H9 (cell line): ENCODE data around the gene CCL3. TPM values are rescaled to one million over a fixed set of nuclear protein-coding genes. Genes with fewer than 3 reads are reported as not detected.

Source experiments
- DNase-seq: peaks from one replicate; pipeline ENCODE4 v3.0.0-alpha.2; 2017
- H2AFZ ChIP-seq: one replicate; pipeline ENCODE4 v1.6.1; 2013; ENCODE audit warnings: mild to moderate bottlenecking, low read length, control low read depth, moderate library complexity
- H2AK5ac ChIP-seq: 2 replicates; pipeline ENCODE4 v1.6.1; 2013; ENCODE audit warnings: low read length, control low read depth, mixed read lengths; ENCODE audit not compliant: insufficient read length
- H2BK120ac ChIP-seq: one replicate; pipeline ENCODE4 v1.6.1; 2013; ENCODE audit warnings: low read depth, mild to moderate bottlenecking, low read length, control low read depth, inconsistent platforms; ENCODE audit not compliant: poor library complexity, severe bottlenecking
- H2BK12ac ChIP-seq: 2 replicates; pipeline ENCODE4 v1.6.1; 2013; ENCODE audit warnings: low read length, control low read depth, mixed read lengths, low read depth; ENCODE audit not compliant: insufficient read length
- H2BK15ac ChIP-seq: 2 replicates; pipeline ENCODE4 v1.6.1; 2013; ENCODE audit warnings: low read depth, low read length, control low read depth
- H2BK20ac ChIP-seq: one replicate; pipeline ENCODE4 v1.6.1; 2013; ENCODE audit warnings: low read depth, mild to moderate bottlenecking, low read length, control low read depth, inconsistent platforms; ENCODE audit not compliant: poor library complexity, severe bottlenecking
- H2BK5ac ChIP-seq: 2 replicates; pipeline ENCODE4 v1.6.1; 2013; ENCODE audit warnings: low read length, control low read depth, mixed read lengths; ENCODE audit not compliant: insufficient read length
- H3K14ac ChIP-seq: 2 replicates; pipeline ENCODE4 v1.6.1; 2013; ENCODE audit warnings: low read length, control low read depth; ENCODE audit not compliant: insufficient read depth
- H3K18ac ChIP-seq: 2 replicates; pipeline ENCODE4 v1.6.1; 2013; ENCODE audit warnings: low read depth, mild to moderate bottlenecking, mixed read lengths, low read length, control low read depth; ENCODE audit not compliant: insufficient read length
- H3K23ac ChIP-seq: 2 replicates; pipeline ENCODE4 v1.6.1; 2013; ENCODE audit warnings: low read length, control low read depth, mixed read lengths, low read depth; ENCODE audit not compliant: insufficient read length
- H3K23me2 ChIP-seq: 2 replicates; pipeline ENCODE4 v1.6.1; 2013; ENCODE audit warnings: low read depth, mild to moderate bottlenecking, mixed read lengths, low read length, control low read depth; ENCODE audit not compliant: insufficient read length, poor library complexity, severe bottlenecking
- H3K27ac ChIP-seq: 2 replicates; pipeline ENCODE4 v1.5.1; 2013; ENCODE audit warnings: low read length, control low read depth, mixed read lengths, low read depth; ENCODE audit not compliant: insufficient read length
- H3K27me3 ChIP-seq: 2 replicates; pipeline ENCODE4 v1.6.1; 2013; ENCODE audit warnings: low read length, control low read depth, inconsistent platforms; ENCODE audit not compliant: insufficient read depth
- H3K4ac ChIP-seq: 2 replicates; pipeline ENCODE4 v1.6.1; 2013; ENCODE audit warnings: low read depth, mild to moderate bottlenecking, control low read depth, inconsistent platforms, low read length, moderate library complexity
- H3K4me1 ChIP-seq: 2 replicates; pipeline ENCODE4 v1.6.1; 2013; ENCODE audit warnings: low read length, control low read depth, inconsistent platforms; ENCODE audit not compliant: insufficient read depth
- H3K4me2 ChIP-seq: 2 replicates; pipeline ENCODE4 v1.6.1; 2013; ENCODE audit warnings: low read length, control low read depth, mixed read lengths; ENCODE audit not compliant: insufficient read length, insufficient read depth
- H3K56ac ChIP-seq: 2 replicates; pipeline ENCODE4 v1.6.1; 2013; ENCODE audit warnings: low read depth, mild to moderate bottlenecking, mixed read lengths, low read length, control low read depth; ENCODE audit not compliant: insufficient read length
- H3K79me1 ChIP-seq: 2 replicates; pipeline ENCODE4 v1.6.1; 2013; ENCODE audit warnings: low read depth, mild to moderate bottlenecking, moderate library complexity, low read length, control low read depth, inconsistent platforms; ENCODE audit not compliant: insufficient read depth, poor library complexity, severe bottlenecking
- H3K79me2 ChIP-seq: 2 replicates; pipeline ENCODE4 v1.6.1; 2013; ENCODE audit warnings: low read length, control low read depth, inconsistent platforms; ENCODE audit not compliant: insufficient read depth
- H3K9ac ChIP-seq: 2 replicates; pipeline ENCODE4 v1.6.1; 2013; ENCODE audit warnings: low read length, control low read depth, mixed read lengths; ENCODE audit not compliant: insufficient read length; ENCODE audit errors: extremely low read depth
- H3K9me3 ChIP-seq: one replicate; pipeline ENCODE4 v1.6.1; 2013; ENCODE audit warnings: low read depth, low read length, inconsistent platforms; ENCODE audit not compliant: control insufficient read depth
- H3T11ph ChIP-seq: one replicate; pipeline ENCODE4 v1.6.1; 2013; ENCODE audit warnings: mild to moderate bottlenecking, low read length, control low read depth, inconsistent platforms
- H4K20me1 ChIP-seq: one replicate; pipeline ENCODE4 v1.6.1; 2013; ENCODE audit not compliant: control insufficient read depth, insufficient read length, insufficient read depth
- H4K5ac ChIP-seq: 2 replicates; pipeline ENCODE4 v1.6.1; 2013; ENCODE audit warnings: low read depth, mild to moderate bottlenecking, mixed read lengths, low read length, control low read depth; ENCODE audit not compliant: insufficient read length
- H4K8ac ChIP-seq: replicated peaks from 2 replicates; pipeline ENCODE4 v1.6.1; 2013; ENCODE audit warnings: low read length, control low read depth, mixed read lengths, low read depth; ENCODE audit not compliant: insufficient read length
- H4K91ac ChIP-seq: 2 replicates; pipeline ENCODE4 v1.6.1; 2013; ENCODE audit warnings: low read depth, mild to moderate bottlenecking, moderate library complexity, mixed read lengths, low read length, control low read depth; ENCODE audit not compliant: insufficient read length
- H3K27ac Mint-ChIP-seq, 3 experiments: 2 replicates in 2 of 3; 3 replicates in 1 of 3; pipeline ENCODE4 v1.8.0; 2020 to 2021; ENCODE audit warnings: mixed read lengths in 3 of 3, mild to moderate bottlenecking in 1 of 3, moderate library complexity in 1 of 3
- H3K27me3 Mint-ChIP-seq: 2 replicates; pipeline ENCODE4 v1.8.0; 2021; ENCODE audit warnings: low read depth, mild to moderate bottlenecking, moderate library complexity, mixed read lengths
- H3K36me3 Mint-ChIP-seq, 3 experiments: 2 replicates in 2 of 3; 3 replicates in 1 of 3; pipeline ENCODE4 v1.8.0; 2020 to 2021; ENCODE audit warnings: low read depth in 3 of 3, mixed read lengths in 3 of 3; ENCODE audit not compliant: insufficient read depth in 1 of 3
- H3K4me1 Mint-ChIP-seq, 2 experiments: 2 replicates each; pipeline ENCODE4 v1.8.0; 2020; ENCODE audit warnings: mixed read lengths in 2 of 2
- H3K4me3 Mint-ChIP-seq, 2 experiments: 2 replicates in 1 of 2; 3 replicates in 1 of 2; pipeline ENCODE4 v1.8.0; 2020 to 2021; ENCODE audit warnings: mild to moderate bottlenecking in 2 of 2, mixed read lengths in 2 of 2, moderate library complexity in 1 of 2
- H3K9me3 Mint-ChIP-seq, 2 experiments: 2 replicates in 1 of 2; 3 replicates in 1 of 2; pipeline ENCODE4 v1.8.0; 2020; ENCODE audit warnings: mild to moderate bottlenecking in 2 of 2, mixed read lengths in 2 of 2, moderate library complexity in 1 of 2
- CTCF ChIP-seq: fragments of 200-600 bp; sonication (generic); conservative IDR thresholded peaks from 3 replicates; pipeline ENCODE4 v1.8.0; 2021; ENCODE audit warnings: antibody characterized with exemption, mild to moderate bottlenecking
- total RNA-seq: library from RNA; stranded (reverse); gene quantifications from 2 replicates; pipeline ENCODE4 v1.2.1, GENCODE V29; 2021

Gene CCL3
- total RNA-seq, 1 experiment from 2014 or later = not detected

GRCh38 chr17:36069136-36069535 is 20.8 kb downstream of the CCL3 start:
- TF ChIP-seq CTCF = no peak
- no peak overlapping the region for H2BK5ac ChIP-seq
- no peak overlapping the region for H3K56ac ChIP-seq
- H3K9me3 ChIP-seq = no peaks in the 10 kb centered on the region
- H3K4me3 Mint-ChIP-seq = no peak overlapping the region
- no peak overlapping the region for H3K4ac ChIP-seq
- H3K23ac ChIP-seq = no peak overlapping the region
- H2BK120ac ChIP-seq = no peak overlapping the region
- H3K79me1 ChIP-seq = no peaks in the 10 kb centered on the region
- no peak for DNase-seq
- no peak overlapping the region for H3K27ac Mint-ChIP-seq
- no peak overlapping the region for H3K14ac ChIP-seq
- H4K8ac ChIP-seq = no peak overlapping the region
- no peaks in the 10 kb centered on the region for H3K27me3 ChIP-seq
- H2BK12ac ChIP-seq = no peak overlapping the region
- no peaks in the 10 kb centered on the region for H3K23me2 ChIP-seq
- H3K9ac ChIP-seq = no peak overlapping the region
- no peak overlapping the region for H4K91ac ChIP-seq
- no peaks in the 10 kb centered on the region for H3K4me1 ChIP-seq
- peaks cover 2% of the 10 kb centered on the region for H3K27me3 Mint-ChIP-seq
- no peak overlapping the region for H2BK15ac ChIP-seq
- no peak overlapping the region for H4K5ac ChIP-seq
- H3K18ac ChIP-seq = no peak overlapping the region
- no peaks in the 10 kb centered on the region; a peak in 2 of 5 replicates for H3K9me3 Mint-ChIP-seq
- no peaks in the 10 kb centered on the region for H3K36me3 Mint-ChIP-seq
- H3K4me2 ChIP-seq = no peak overlapping the region
- H3K4me1 Mint-ChIP-seq = peaks cover 4 to 7% of the 10 kb centered on the region in 2 experiments; a peak in 3 of 4 replicates
- no peak overlapping the region for H3T11ph ChIP-seq
- H2AFZ ChIP-seq = no peak overlapping the region
- no peak overlapping the region for H2BK20ac ChIP-seq
- no peak overlapping the region for H3K27ac ChIP-seq
- no peak overlapping the region for H2AK5ac ChIP-seq
- no peaks in the 10 kb centered on the region for H3K79me2 ChIP-seq
- no peaks in the 10 kb centered on the region for H4K20me1 ChIP-seq
